RPMI8226 (cell line): ENCODE data around the gene UQCRC1.

Source experiments
- DNase-seq: peaks from one replicate; pipeline ENCODE4 v3.0.0-alpha.2; 2015

UQCRC1 gene

GRCh38 chr3:48633256-48633655, 23.8 kb upstream of the UQCRC1 start:
- no peak for DNase-seq

- DNase-seq, result no peak
These were observed 22.3 kb upstream of the UQCRC1 start for GRCh38 chr3:48631516-48632448.

GRCh38 chr3:48630833-48631232, 21.4 kb upstream of the UQCRC1 start:
- no peak for DNase-seq

DNA sequence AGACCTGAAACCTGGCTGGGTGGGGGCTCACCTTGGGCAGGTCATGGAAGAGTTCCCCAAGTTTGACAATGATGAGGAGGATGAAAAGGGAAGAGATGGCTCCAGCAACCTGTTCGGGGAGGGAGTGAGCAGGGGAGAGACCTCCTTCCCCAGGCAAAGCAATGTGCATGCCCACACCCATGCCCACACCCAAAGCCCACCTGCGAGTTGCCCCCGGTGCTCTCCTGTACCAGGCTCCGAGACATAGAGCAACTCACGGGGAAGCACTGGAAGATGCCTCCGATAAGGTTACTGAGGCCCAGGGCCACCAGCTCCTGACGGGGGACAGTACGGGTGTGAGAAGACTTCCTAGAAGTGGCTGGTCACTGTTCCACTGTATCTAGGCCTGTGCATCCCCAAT, 21.0 kb upstream of the UQCRC1 start:
- no peak for DNase-seq

GRCh38 chr3:48629894-48630293, 20.4 kb upstream of the UQCRC1 start:
- DNase-seq, result no peak

GRCh38 chr3:48628277-48629017, 19.0 kb upstream of the UQCRC1 start:
- no peak for DNase-seq

DNA sequence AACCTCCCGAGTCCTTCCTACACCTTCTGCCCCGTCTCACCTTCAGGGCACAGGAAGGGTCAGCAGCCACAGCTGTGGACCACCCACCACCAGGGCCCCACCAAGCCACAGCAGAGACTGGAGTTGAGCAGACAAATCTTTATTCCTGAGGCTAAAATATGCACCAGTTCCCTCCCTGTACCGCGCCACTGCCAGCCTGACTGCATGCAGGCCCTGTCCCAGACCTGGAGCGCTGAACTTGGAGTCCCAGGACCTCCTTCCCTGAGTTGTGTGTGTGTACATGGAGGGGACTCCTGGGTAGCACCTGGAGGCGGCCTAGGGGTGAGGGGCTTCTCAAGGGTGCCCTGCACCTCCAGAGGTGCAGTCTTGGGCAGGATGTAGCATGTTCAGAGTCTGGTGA, 16.2 kb upstream of the UQCRC1 start:
- DNase-seq, result no peak

- DNase-seq, result no peak
These were observed 15.3 kb upstream of the UQCRC1 start for GRCh38 chr3:48624767-48625166.

- no peak for DNase-seq
These were observed 14.6 kb upstream of the UQCRC1 start for GRCh38 chr3:48623851-48624547.

DNA sequence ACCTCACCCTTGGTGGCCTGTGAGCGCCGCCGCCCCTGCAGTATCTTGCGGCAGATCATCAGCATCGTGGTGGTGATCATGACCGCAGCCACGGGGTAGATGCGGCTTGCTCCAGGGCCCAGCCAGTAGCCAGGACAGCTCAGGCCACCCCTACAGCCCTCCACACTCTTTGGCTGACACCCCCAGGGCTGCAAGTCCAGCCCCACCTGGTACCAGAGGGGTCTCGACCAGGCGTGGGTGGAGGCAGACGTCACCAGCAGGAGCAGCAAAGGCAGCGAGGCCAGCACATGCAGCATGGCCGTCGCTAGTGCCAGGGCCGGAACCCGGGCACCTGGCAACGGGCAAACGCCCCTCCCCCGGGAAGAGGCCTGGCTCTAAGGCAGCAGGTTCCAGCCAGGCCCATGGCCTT, 12.0 kb upstream of the UQCRC1 start, which contains the start of gene TMEM89:
Gene TMEM89 (minus strand): TSS at position 309 of the 409 bp plus-strand sequence. CDS start 13 bp downstream, at position 296.
- DNase-seq, result no peak

DNA sequence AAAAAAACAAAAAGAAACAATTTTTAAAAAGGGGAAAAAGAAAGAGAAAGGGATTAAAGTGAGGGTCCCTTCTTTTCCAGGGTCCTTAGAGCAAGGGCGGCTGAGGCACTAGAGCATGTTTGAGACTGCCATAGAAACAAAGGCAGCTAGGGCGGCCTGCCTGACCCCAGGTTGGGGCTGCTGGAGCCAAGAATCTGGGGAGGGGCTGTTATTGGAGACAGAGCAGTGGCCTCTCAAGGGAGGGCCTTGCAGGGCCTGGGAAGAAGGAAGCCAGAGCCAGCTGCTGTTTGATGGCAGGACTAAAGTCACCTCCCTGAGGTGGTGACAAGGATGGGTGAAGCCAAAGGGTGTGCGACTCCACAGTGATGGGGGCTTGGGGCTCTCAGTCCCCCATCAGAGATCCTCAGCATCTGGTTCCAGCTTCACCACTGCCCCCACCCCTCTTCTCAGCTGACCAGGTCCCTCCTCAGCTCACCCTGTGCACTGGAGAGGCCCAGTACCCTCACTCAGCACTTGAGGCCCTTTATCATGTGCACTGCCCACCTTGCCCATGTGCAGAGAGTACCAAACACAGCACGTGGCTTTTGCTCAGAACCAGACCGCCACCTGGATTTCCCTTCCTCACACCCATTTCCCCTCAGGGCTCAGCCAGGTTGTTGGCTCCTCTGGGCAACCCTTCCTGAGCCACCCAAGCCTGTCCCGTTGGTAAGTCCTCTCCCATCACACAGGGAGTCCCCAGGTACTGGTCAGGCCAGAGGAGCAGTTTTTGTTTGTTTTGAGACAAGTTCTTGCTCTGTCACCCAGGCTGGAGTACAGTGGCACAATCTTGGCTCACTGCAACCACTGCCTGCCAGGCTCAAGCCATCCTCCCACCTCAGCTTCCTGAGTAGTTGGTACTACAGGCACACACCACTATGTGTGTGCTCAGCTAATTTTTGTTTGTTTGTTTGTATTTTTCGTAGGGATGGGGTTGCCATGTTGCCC, 10.4 kb upstream of the UQCRC1 start:
- no peak for DNase-seq

DNA sequence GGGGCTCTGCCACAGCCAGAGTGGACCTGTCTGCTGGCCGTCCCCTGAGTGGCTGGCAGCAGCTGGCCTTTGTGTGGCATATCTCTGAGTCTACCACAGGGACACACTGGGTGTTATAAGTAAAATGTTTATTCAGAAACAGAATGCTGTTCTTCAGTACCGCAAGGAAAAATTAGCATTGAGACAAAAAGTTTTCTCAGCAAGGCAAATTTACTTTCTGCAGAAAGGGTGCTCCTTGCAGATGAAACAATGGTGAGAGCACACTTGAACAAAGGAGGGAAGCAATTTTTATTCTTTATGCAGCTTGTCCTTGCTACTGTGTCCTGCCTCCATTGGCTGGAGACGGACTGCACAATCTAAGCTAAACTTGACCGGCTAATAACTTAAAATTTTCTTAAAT, 8.1 kb upstream of the UQCRC1 start:
- no peak for DNase-seq

DNA sequence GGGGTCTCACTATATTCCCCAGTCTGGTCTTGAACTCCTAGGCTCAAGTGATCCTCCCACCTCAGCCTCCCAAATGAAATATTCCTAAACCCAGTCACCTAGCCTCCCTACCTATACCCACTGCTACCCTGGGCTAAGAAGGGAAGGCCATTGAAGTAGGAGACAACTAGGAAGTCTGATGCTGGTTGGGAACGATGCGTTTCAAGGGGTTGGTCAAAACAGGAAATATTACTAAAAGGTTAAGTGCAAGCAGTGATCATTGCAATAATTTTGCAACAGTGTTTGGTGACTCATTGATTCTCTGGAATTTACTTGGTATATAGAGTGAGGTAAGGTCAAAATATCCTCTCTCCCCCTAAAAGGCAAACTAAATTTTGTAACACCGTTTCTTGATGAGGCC, 4.6 kb upstream of the UQCRC1 start:
- DNase-seq, result no peak

- DNase-seq, result no peak
These were observed 2.9 kb upstream of the UQCRC1 start for GRCh38 chr3:48612309-48612708.

DNA sequence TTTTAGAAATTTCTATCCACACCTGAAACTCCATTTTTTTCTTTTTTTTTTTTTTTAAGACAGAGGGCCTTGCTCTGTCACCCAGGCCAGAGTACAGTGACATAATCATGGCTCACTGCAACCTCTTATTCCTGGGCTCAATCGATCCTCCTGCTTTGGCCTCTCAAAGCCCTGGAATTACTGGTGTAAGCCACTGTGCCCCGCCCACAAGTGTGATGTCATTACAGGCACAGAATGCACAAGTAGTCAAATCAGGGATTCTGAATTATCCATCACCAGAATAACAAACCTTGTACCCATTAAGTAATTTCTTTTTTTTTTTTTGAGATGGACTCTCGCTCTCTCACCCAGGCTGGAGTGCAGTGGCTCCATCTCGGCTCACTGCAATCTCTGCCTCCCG, 1.9 kb downstream of the UQCRC1 start:
- no peak for DNase-seq

DNA sequence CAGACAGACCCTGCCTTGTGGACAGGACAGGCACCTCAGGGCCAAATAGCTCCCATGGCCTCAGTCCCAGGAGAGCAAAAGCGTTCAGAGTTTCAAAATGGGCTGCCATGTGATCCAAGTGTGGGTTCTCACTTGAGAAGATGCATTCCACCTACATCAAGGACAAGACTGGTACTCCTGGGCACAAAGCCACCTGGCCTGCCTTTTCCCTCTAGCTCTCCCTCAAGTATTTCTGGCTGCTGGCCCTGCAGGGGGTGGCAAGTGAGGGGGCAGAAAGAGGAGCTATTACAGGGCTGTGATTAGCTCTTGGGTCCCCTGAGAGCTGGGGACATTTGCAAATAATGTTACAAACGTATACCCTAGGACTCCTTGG, 7.8 kb downstream of the UQCRC1 start:
- no peak for DNase-seq

GRCh38 chr3:48600711-48601621, 8.5 kb downstream of the UQCRC1 start:
- DNase-seq, result no peak

DNA sequence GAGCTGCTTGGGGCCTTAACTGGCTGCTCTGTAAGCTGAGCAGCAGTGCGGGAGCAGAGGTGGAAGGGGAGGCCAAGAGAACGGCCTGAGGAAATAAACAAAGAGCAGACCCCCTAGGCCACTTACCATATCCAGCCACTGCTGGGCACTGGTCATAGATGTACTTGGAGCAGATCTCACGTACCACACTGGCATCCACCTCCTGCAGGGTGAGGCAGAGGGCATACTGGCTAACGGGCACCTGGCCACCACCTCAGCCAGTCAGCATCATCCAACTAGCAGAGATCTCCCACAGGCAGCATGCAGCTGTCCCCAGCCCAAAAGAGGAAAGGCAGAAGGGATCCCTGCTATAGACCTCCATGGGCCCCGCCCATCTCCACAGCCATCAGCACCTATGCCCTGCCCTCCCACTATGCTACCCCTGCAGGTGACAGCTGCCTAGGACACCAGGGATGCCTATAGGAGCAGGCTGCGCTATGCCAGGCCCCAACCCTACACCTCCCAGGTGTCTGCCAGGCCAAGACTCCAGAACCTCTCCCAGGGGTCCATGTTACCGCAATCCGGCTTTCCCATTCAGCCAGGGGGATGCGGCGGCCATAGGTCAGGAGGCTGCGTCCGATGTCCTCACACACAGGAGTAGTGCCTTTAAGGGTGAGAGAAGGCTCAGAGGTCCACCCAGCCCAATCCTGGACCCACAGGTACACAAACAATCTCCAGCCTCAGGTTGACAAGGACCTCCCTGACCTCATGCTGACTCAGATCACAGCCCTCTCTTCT, 9.7 kb downstream of the UQCRC1 start:
- DNase-seq, result no peak

DNA sequence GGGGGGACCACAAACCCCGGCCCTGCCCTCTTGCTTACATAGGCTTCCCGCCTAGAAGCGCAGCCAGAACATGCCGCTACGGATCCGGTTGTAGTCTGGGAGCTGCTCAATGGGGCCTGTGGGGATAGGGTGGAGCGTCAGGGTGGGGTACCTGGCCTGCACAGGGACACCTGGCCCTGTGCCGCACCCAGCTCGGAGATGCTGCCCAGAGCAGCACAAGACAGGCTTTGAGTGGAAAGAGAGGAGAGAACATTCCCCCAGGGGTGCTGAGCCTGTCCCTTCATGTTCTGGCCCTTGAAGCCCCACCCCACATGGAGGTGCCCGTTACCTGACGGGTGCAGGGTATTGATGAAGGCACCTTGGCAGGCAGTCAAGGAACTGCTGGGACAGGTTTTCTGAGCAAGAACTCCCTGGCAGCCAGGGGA, 10.4 kb downstream of the UQCRC1 start:
- no peak for DNase-seq
